Bronchial smooth muscle cell (primary cell): Measurements from ENCODE around the gene SPRED3. TPM values are rescaled to one million over a fixed set of nuclear protein-coding genes. Genes with fewer than 3 reads are reported as not detected.

ENCODE experiments used
- total RNA-seq: library from RNA; depleted of rRNA; stranded (reverse); fragments of >200 nt; gene quantifications from 2 replicates; pipeline ENCODE4 v1.2.1, GENCODE V29; 2014

The SPRED3 gene
- total RNA-seq, result 0.69 and 2.0 TPM in 2 replicates

GRCh38 chr19:38388349-38389100 lies at the start of gene SPRED3:
SPRED3 (plus strand) TSS chr19:38388697; CDS start chr19:38390303, 1,606 bp downstream.

GRCh38 chr19:38374332-38375097 lies 14.0 kb upstream of the SPRED3 start, which contains the start of gene PSMD8:
PSMD8 (plus strand) TSS chr19:38374571; CDS start chr19:38374602, 31 bp downstream.

GRCh38 chr19:38387550-38388348 lies 748 bp upstream of the SPRED3 start, which contains the start of gene GGN:
GGN (minus strand) TSS chr19:38388034; CDS start chr19:38387261, 773 bp downstream.

GRCh38 chr19:38402967-38403674 lies 14.6 kb downstream of the SPRED3 start, which contains the start of gene FAM98C:
FAM98C (plus strand) TSS chr19:38403093; CDS start chr19:38403154, 61 bp downstream.

GRCh38 chr19:38425810-38426466 lies 37.4 kb downstream of the SPRED3 start, which contains the start of gene RASGRP4:
RASGRP4 (minus strand) TSS chr19:38426219; CDS start chr19:38426091, 128 bp downstream.

GRCh38 chr19:38433268-38433733 lies 44.8 kb downstream of the SPRED3 start, which contains the start of gene RYR1:
RYR1 (plus strand) TSS chr19:38433691; CDS start chr19:38433830, 139 bp downstream.

Other genes starting within 250 kb of the SPRED3 start
- 0.34 and 0.63 TPM in 2 replicates for gene DPF1, start 164.5 kb upstream of the SPRED3 start, total RNA-seq
- gene PPP1R14A, start 132.3 kb upstream of the SPRED3 start, total RNA-seq, result 0.16 and 0.17 TPM in 2 replicates
- gene SPINT2, start 124.1 kb upstream of the SPRED3 start, total RNA-seq, result 1.4 and 2.1 TPM in 2 replicates
- gene C19orf33, start 84.4 kb upstream of the SPRED3 start, total RNA-seq, result 1.5 and 8.8 TPM in 2 replicates
- gene YIF1B, start 72.8 kb upstream of the SPRED3 start, total RNA-seq, result 41.0 and 58.3 TPM in 2 replicates
- 1.9 and 2.0 TPM in 2 replicates for gene KCNK6, start 68.9 kb upstream of the SPRED3 start, total RNA-seq
- gene CATSPERG, start 52.9 kb upstream of the SPRED3 start, total RNA-seq, result 1.0 and 1.1 TPM in 2 replicates
- 182 and 195 TPM in 2 replicates for gene PSMD8, start 14.1 kb upstream of the SPRED3 start, total RNA-seq
- gene GGN, start 663 bp upstream of the SPRED3 start, total RNA-seq, result 0.32 and 0.34 TPM in 2 replicates
- gene FAM98C, start 14.4 kb downstream of the SPRED3 start, total RNA-seq, result 8.2 and 9.6 TPM in 2 replicates
- gene RASGRP4, start 37.5 kb downstream of the SPRED3 start, total RNA-seq, result 0.34 TPM in 1 of 2 replicates, not detected in the other
- gene RYR1, start 45.0 kb downstream of the SPRED3 start, total RNA-seq, result under 0.01 TPM in 2 replicates
- gene MAP4K1, start 229.3 kb downstream of the SPRED3 start, total RNA-seq, result 0.32 TPM in 1 of 2 replicates, not detected in the other
- gene EIF3K, start 230.5 kb downstream of the SPRED3 start, total RNA-seq, result 254 and 388 TPM in 2 replicates